Suprapubic skin (tissue), 4 donors: ENCODE data around the gene NRCAM. TPM values are rescaled to one million over a fixed set of nuclear protein-coding genes. Genes with fewer than 3 reads are reported as not detected.
A peak's percentile ranks its signal among the peaks of the same experiment; 100 is the strongest.

Source experiments
- DNase-seq, 2 donors: peaks; one replicate each; pipeline ENCODE4 v3.0.0-alpha.2; 2019; ENCODE audit warnings: low spot score in 2 of 2
- H3K27ac ChIP-seq: fragments of 200-600 bp; sonication (generic); one replicate; pipeline ENCODE4 v1.5.1; 2019
- H3K27me3 ChIP-seq: fragments of 200-600 bp; sonication (generic); one replicate; pipeline ENCODE4 v1.5.1; 2019
- H3K36me3 ChIP-seq: fragments of 200-600 bp; sonication (generic); one replicate; pipeline ENCODE4 v1.5.1; 2019
- H3K4me1 ChIP-seq: fragments of 200-600 bp; sonication (generic); one replicate; pipeline ENCODE4 v1.5.1; 2019
- H3K4me3 ChIP-seq: fragments of 200-600 bp; sonication (generic); one replicate; pipeline ENCODE4 v1.5.1; 2019; ENCODE audit warnings: mild to moderate bottlenecking
- H3K9me3 ChIP-seq: fragments of 200-600 bp; sonication (generic); one replicate; pipeline ENCODE4 v1.5.1; 2019
- CTCF ChIP-seq, 2 donors: fragments of 200-600 bp in 1 of 2; fragments of 450-650 bp in 1 of 2; sonication (generic) in 1 of 2; IDR thresholded peaks; one replicate each; pipeline ENCODE4 v1.5.1; 2016 to 2019; ENCODE audit warnings: antibody characterized with exemption in 2 of 2, mild to moderate bottlenecking in 1 of 2, moderate library complexity in 1 of 2
- EP300 ChIP-seq: sonication (generic); formaldehyde crosslinking; IDR thresholded peaks from one replicate; pipeline ENCODE4 v1.6.1; 2017; ENCODE audit warnings: antibody characterized with exemption
- POLR2A ChIP-seq, 2 donors: fragments of 450-650 bp; IDR thresholded peaks; one replicate each; pipeline ENCODE4 v1.6.1; 2017; ENCODE audit warnings: antibody characterized with exemption in 2 of 2, mild to moderate bottlenecking in 2 of 2, moderate library complexity in 2 of 2
- POLR2AphosphoS5 ChIP-seq, 3 donors: sonication (generic); formaldehyde crosslinking; IDR thresholded peaks; one replicate each; pipeline ENCODE4 v1.6.1; 2017; ENCODE audit warnings: antibody characterized with exemption in 3 of 3
- WGBS: methylation state at CpG from one replicate; pipeline ENCODE4 v1.1.5; 2018; 5-methylcytosine and 5-hydroxymethylcytosine counted together
- total RNA-seq, 4 donors: library from RNA; depleted of rRNA; stranded (reverse); fragments of >200 nt; gene quantifications; one replicate each; pipeline ENCODE4 v1.1.0, GENCODE V29; 2016

NRCAM gene
- total RNA-seq, 4 donors from 2014 or later, result 2.3 to 7.2 (median 2.8) TPM

GRCh38 chr7:108156897-108157605, 299.2 kb downstream of the NRCAM start:
- H3K4me3 ChIP-seq, result no peak overlapping the region
- no peaks in the 10 kb centered on the region for H3K36me3 ChIP-seq
- H3K9me3 ChIP-seq, result no peaks in the 10 kb centered on the region
- no peaks in the 10 kb centered on the region for H3K4me1 ChIP-seq
- H3K27me3 ChIP-seq, result no peaks in the 10 kb centered on the region
- TF ChIP-seq POLR2A (IDR thresholded peaks at IDR 0.05) (no peak), POLR2AphosphoS5 (IDR thresholded peaks at IDR 0.05) (no peak), CTCF (IDR thresholded peaks at IDR 0.05) (no peak), EP300 (no peak)
- no peak for DNase-seq
- no peak overlapping the region for H3K27ac ChIP-seq
- WGBS, result 84% methylated on average over 3 of the region's 3 CpGs

- no peak overlapping the region for H3K4me3 ChIP-seq
- DNase-seq, result no peak
- 59% methylated on average over 3 of the region's 3 CpGs for WGBS
- no peaks in the 10 kb centered on the region for H3K36me3 ChIP-seq
- no peaks in the 10 kb centered on the region for H3K9me3 ChIP-seq
- no peak for TF ChIP-seq EP300
- no peak for TF ChIP-seq POLR2AphosphoS5 (IDR thresholded peaks at IDR 0.05)
- TF ChIP-seq CTCF (IDR thresholded peaks at IDR 0.05), result no peak
- no peak for TF ChIP-seq POLR2A (IDR thresholded peaks at IDR 0.05)
- H3K27ac ChIP-seq, result no peak overlapping the region
- no peaks in the 10 kb centered on the region for H3K4me1 ChIP-seq
- H3K27me3 ChIP-seq, result no peaks in the 10 kb centered on the region
Observed at GRCh38 chr7:108152198-108152597, 304.0 kb downstream of the NRCAM start.

- 79% methylated on average over 6 of the region's 6 CpGs for WGBS
- Histone ChIP-seq H3K36me3 (no peaks in the 10 kb centered on the region), H3K27me3 (no peaks in the 10 kb centered on the region), H3K4me3 (no peak overlapping the region), H3K4me1 (peaks cover 14% of the 10 kb centered on the region), H3K9me3 (no peaks in the 10 kb centered on the region), H3K27ac (no peak overlapping the region)
- TF ChIP-seq POLR2A (IDR thresholded peaks at IDR 0.05), result no peak
- TF ChIP-seq CTCF (IDR thresholded peaks at IDR 0.05), result no peak
- TF ChIP-seq EP300, result no peak
- no peak for TF ChIP-seq POLR2AphosphoS5 (IDR thresholded peaks at IDR 0.05)
- DNase-seq, result no peak
Observed at GRCh38 chr7:108149908-108150307, 306.3 kb downstream of the NRCAM start.

- Histone ChIP-seq H3K9me3 (no peaks in the 10 kb centered on the region), H3K4me3 (no peak overlapping the region), H3K36me3 (no peaks in the 10 kb centered on the region), H3K27ac (no peak overlapping the region), H3K27me3 (no peaks in the 10 kb centered on the region), H3K4me1 (peaks cover 18% of the 10 kb centered on the region)
- no peak for DNase-seq
- 80% methylated on average over 5 of the region's 5 CpGs for WGBS
- TF ChIP-seq POLR2A (IDR thresholded peaks at IDR 0.05) (no peak), EP300 (peak; percentile 12)
Observed at GRCh38 chr7:108149119-108149518, 307.1 kb downstream of the NRCAM start.

- Histone ChIP-seq H3K27ac (no peak overlapping the region), H3K27me3 (no peaks in the 10 kb centered on the region), H3K4me1 (peaks cover 18% of the 10 kb centered on the region), H3K36me3 (no peaks in the 10 kb centered on the region), H3K4me3 (no peak overlapping the region), H3K9me3 (no peaks in the 10 kb centered on the region)
- 84% methylated on average over 6 of the region's 6 CpGs for WGBS
- TF ChIP-seq POLR2AphosphoS5 (IDR thresholded peaks at IDR 0.05), result no peak
- no peak for TF ChIP-seq CTCF (IDR thresholded peaks at IDR 0.05)
- no peak for TF ChIP-seq POLR2A (IDR thresholded peaks at IDR 0.05)
- TF ChIP-seq EP300, result no peak
- no peak for DNase-seq
Observed at GRCh38 chr7:108147031-108147563, 309.1 kb downstream of the NRCAM start.
